HG02840 (cell line): ENCODE data around the gene IL17REL.
"Not testable (repeated sequence)": the region's sequence is repeated elsewhere in the genome, so short reads cannot be mapped to it uniquely, and the experiment has no call there.

Experiments used
- ATAC-seq: cut with Tn5 transposase; IDR thresholded peaks from one replicate; pipeline ENCODE4 v1.9.1; 2021; ENCODE audit warnings: mild to moderate bottlenecking, moderate library complexity, moderate number of reproducible peaks; ENCODE audit not compliant: unreplicated experiment, low FRiP score

The IL17REL gene

DNA sequence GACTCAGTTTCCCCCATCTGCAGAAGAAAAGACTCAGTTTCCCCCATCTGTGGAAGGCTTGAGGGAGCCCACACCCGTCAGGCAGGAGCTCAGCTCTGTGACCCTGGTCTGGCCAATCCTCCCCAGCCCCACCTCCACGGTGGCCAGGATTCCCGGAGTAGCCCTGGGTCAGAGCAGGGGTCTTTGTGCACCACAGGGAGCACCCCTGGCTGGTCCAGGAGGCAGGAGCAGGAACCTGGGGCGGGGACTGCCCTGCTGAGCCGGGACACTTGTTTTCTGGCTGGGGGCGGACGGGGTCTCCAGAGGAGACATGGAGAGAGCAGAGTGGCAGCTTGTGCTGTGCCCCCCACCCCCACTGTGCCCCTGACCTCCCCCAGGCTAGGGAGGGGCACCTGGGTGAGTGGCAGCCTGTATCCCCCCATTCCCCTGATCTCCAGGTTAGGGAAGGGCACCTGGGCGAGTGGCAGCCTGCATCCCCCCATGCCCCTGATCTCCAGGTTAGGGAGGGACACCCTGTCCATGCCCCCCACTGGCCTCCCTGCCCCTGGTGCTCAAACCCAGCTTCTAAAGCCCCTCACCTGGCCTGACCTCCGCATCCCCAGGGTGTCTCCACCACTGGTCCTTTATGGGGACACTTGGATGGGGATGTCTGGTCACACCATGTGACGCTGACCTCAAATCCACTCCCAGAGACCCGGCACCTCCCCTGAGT is 18.8 kb downstream of the IL17REL start:
- no peak for ATAC-seq

DNA sequence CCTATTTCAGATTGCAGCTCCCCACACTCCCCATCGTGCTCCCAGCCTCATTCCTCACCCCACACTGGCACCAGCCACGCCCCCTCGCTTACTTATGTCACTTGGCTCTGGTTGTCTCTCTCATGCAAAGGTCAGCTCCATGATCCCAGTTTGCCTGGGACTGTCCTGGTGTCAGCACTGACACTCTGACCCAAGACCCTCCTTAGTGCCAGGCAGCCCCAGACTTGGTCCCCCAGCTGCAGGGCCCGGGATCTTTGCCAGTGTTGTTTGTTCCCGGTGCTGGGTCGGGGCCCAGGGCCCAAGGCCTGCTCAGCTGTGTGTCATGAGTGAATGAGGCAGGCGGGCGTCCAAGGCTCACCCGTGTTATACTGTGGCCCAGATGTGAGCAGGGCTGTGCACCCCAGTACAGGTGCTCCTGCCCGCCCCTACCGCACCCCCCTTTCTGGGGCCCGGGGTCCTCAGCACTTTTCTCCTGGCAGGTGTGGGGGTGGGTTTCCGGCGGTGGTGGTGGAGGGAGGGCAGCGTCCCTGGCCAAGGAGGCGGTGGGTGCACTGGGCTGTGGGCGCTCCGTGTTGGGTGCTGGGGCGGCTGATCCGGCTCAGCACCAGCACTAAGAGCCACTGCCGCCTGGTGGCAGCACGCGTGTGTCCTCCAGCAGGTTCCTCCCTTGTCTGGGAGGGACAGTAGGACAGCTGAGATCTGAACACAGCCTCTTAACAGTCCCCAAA is 19.5 kb downstream of the IL17REL start:
- no peak for ATAC-seq

DNA sequence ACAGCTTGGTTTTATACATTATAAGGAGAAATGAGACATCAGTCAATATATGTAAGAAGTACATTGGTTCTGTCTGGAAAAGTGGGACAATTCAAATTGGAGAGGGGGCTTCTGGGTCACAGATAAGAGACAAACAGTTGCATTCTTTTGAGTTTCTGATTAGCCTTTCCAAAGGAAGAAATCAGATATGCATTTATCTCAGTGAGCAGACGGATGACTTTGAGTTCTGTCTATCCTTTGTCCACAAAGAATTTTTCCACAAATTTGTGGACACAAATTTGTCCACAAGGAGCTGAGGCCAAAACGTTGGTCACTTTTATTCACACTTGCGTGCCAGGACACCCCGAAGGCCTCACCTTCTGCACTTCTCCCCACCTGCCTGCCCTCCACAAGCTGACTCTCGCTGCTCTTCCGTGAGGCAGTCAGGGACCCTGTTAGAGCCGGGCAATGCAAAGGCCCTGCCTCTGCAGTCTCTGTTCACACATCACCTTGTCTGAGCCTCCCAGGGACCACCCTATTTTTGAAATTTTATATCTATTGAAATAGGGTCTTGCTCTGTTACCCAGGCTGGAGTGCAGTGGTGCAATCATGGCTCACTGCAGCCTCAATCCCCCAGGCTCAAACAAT is 20.5 kb downstream of the IL17REL start:
- no peak for ATAC-seq

DNA sequence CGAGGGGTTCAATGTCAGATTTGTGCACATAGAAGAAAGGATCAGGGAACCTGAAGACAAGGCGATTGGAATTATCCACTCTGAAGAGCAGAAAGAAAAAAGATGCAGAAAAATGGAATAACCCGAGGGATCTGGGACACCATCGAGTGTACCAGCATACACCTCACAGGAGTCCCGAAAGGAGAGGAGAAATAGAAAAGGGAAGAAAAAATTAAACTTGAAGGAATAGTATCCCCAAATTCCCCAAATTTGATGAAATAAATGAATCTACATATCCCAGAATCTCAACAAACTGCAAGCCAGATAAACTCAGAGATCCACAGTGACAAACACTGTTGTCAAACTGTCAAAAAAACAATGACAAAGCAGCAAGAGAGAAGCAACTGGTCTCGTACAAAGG is 21.4 kb downstream of the IL17REL start:
- no peak for ATAC-seq

- not testable (repeated sequence) for ATAC-seq
Measured at GRCh38 chr22:49989826-49990225, 22.7 kb downstream of the IL17REL start.

- ATAC-seq: no peak
Measured at GRCh38 chr22:49986325-49986724, 26.2 kb downstream of the IL17REL start.

DNA sequence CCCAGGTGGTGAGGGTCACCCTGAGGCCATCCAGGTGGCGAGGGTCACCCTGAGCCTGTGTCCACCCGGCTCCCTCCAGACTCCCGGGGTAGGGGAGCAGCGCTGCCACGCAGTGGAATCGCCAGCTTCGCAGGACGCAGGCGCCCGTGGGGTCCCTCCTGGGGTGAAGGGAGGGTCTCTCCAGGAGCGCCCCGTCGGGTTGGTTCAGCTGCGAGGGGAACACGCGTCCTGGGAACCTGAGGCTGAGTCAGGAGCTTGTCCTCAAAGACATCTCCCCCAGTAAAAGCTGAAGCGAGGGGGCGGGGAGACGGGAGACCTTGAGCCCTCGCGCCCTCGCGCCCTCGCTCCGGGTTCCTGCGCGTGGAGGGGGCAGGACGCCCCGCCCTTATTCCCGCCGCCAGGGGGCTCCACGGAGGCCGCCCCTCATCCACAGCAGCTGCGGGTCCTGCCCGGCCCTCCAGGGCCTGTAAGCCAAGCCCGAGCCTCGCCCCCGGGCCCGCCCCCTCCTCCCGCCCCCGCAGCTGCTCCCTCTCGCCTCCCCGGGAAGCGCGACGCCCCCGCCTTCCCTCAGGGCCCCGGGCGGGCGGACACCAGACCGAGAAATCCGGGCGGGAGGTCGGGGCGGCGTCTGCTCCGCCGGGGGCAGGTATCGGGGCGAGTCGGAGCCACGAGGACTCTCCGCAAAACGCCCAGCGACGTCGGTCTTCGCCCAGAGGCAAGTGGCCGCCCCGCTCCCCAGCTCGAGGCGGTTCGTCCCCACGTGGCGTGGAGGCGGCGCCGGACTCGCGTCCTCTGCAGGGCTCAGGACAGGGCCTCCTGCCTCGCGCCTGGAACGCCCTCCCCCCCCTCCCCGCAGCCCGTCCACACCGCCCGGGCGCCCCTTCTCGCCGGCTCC is 29.2 kb downstream of the IL17REL start:
- ATAC-seq: no peak

- ATAC-seq: not testable (repeated sequence)
Measured at GRCh38 chr22:49981799-49982198, 30.8 kb downstream of the IL17REL start.

DNA sequence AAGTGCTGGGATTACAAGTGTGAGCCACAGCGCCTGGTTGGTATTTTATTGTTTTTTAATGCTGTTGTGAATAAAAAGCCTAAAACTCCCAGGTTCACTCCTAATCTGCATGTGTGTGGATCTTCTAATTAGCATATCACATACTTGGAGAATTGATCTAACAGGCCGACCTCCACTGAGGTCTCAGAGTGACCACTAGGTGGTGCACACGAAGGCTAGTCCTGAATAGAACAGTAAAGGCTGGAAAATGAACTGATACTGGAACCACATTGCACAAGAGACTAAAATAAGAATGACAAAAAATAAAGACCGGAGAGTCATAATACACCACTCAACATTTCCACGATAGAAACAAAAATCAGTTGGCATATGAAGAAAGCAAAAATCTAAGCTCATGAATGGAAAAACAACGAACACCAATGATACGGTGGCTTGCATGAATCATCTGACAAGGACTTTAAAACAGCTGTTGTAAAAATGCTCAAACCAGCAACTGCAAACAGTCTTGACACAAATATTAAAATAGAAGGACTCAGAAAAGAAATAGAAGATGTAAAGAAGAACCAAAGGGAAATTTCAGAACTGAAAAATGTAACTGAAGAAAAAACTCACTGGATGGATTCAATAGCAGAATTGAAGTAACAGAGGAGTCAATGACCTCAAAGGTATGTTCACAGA is 32.8 kb downstream of the IL17REL start:
- ATAC-seq: no peak

DNA sequence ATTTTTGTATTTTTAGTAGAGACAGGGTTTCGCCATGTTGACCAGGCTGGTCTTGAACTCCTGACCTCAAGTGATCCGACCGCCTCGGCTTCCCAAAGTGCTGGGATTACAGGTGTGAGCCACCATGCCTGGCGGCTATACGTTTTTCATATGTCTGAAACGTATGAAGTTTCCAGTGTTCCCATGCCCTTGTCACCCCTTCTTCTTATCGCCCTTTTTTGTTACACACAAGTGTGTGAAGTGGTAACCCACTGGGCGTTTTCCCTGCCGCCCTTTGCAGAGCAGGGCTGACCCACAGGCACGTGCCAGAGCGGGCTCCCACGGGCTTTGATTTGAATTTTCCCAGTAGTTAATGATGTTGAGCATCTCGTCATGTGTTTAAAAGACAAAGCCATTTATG is 35.0 kb downstream of the IL17REL start:
- no peak for ATAC-seq

- ATAC-seq: no peak
Measured at GRCh38 chr22:49976439-49977175, 36.0 kb downstream of the IL17REL start.

- no peak for ATAC-seq
Measured at GRCh38 chr22:49975543-49976389, 36.8 kb downstream of the IL17REL start.

GRCh38 chr22:49973018-49973961 is 39.3 kb downstream of the IL17REL start:
- no peak for ATAC-seq

GRCh38 chr22:49972163-49973017 is 40.2 kb downstream of the IL17REL start:
- ATAC-seq: no peak

DNA sequence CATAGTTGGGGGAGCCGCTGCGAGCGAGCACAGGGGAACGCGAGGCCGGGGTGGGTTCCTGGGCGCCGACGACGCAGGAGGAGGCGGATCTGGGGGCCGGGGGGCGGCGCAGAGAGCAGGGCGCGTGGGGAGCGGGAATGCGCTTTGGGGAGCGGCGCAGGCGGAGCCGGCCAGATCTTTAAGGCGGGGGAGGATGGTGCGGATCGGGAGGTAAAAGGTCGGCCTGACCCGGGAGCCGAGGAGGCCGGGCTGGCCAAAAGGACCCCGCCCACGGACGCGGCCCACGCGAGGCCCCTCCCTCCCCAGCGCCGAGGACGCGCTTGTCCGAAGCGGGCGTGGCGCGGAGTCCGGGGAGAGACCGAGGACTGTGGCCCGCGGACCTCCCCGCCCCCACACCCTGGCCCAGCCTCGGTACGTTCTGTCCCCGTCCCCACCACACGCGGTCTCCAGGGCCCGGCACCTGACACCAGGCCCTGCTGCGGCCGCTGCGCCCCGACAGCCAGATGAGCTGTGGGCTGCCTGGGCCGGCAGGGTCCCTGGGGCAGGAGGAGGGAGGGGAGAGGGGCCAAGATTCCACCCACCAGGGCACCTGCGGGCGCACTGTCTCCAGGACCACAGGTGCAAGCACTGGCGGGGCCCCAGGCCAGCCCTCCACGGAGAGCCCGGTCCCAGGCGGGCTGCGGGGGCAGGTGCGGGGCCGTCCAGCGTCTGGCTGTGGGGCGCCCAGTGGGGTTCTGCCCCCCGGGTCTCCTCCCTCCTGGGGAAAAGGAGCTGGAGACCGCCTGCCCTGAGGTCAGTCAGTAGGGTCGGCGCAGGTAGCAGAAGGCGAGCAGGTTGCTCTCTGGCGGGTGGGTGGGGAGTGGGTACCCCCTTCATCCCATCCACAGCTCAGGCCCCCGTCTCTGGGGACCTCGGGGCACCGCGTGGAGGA is 41.1 kb downstream of the IL17REL start:
- peak; percentile 26 for ATAC-seq
